HCT116 (cell line): ENCODE data around the gene GMDS. TPM values are rescaled to one million over a fixed set of nuclear protein-coding genes. Genes with fewer than 3 reads are reported as not detected.

ENCODE experiments used
- ATAC-seq: fragments of 200-7000 bp; cut with Tn5 transposase; 2 replicates; pipeline ENCODE4 v1.9.1; 2020; ENCODE audit warnings: mild to moderate bottlenecking, moderate library complexity
- BruUV-seq: library from RNA; stranded (reverse); fragments of 400-500 nt; replicated peaks from 2 replicates; lab custom pipeline; 2021; lab: Mats Ljungman, UMichigan
- CTCF ChIA-PET: fragments of 300-600 bp; sonication (Branson Sonifier 250); formaldehyde crosslinking; loops from one replicate; lab custom pipeline; 2021; ENCODE audit warnings: antibody characterized with exemption; lab: Charles Lee
- POLR2A ChIA-PET: fragments of 300-600, 350-600 bp; sonication (Branson Sonifier 250); formaldehyde crosslinking; loops from one replicate; lab custom pipeline; 2021; ENCODE audit warnings: antibody characterized with exemption; lab: Charles Lee
- RAD21 ChIA-PET, 2 experiments: fragments of 300-600 bp; sonication (Branson Sonifier 250); formaldehyde crosslinking; loops; one replicate each; lab custom pipeline; 2023; ENCODE audit warnings: low total read pairs in 2 of 2; ENCODE audit not compliant: uncharacterized antibody in 2 of 2, unreplicated experiment in 2 of 2, low non-redundant PET in 1 of 2; lab: Charles Lee
- DNase-seq: peaks from one replicate; pipeline ENCODE4 v3.0.0-alpha.2; 2010; ENCODE audit warnings: low read depth, low spot score
- H2AFZ ChIP-seq: fragments of 200-600 bp; shearing (Covaris generic), sonication (generic); 2 replicates; pipeline ENCODE4 v1.6.1; 2017; ENCODE audit warnings: low read depth, mixed run types, mixed read lengths, antibody characterized with exemption, low read length; ENCODE audit not compliant: poor library complexity, severe bottlenecking
- H3K27ac ChIP-seq: 2 replicates; pipeline ENCODE4 v1.5.1; 2012; ENCODE audit warnings: low read depth, low read length
- H3K27me3 ChIP-seq: fragments of 200-600 bp; sonication (generic); 2 replicates; pipeline ENCODE4 v1.6.1; 2016; ENCODE audit warnings: mixed run types, low read length, mixed read lengths; ENCODE audit not compliant: insufficient read depth
- H3K36me3 ChIP-seq, 2 experiments: fragments of 200-500 bp in 1 of 2; fragments of 200-600 bp in 1 of 2; sonication (Bioruptor generic) in 1 of 2; sonication (generic) in 1 of 2; 2 replicates each; pipeline versions ENCODE4 v1.5.1 to v1.6.1; 2014 to 2016; ENCODE audit warnings: low read length in 2 of 2, inconsistent platforms in 1 of 2, mixed read lengths in 1 of 2, mixed run types in 1 of 2; ENCODE audit not compliant: insufficient read depth in 2 of 2, control insufficient read depth in 1 of 2
- H3K4me1 ChIP-seq, 2 experiments: fragments of 200-600 bp in 1 of 2; sonication (generic) in 1 of 2; 2 replicates each; pipeline versions ENCODE4 v1.5.1 to v1.6.1; 2012 to 2017; ENCODE audit warnings: low read length in 2 of 2, inconsistent platforms in 1 of 2, mild to moderate bottlenecking in 1 of 2, mixed read lengths in 1 of 2, mixed run types in 1 of 2, moderate library complexity in 1 of 2; ENCODE audit not compliant: insufficient read depth in 2 of 2, control insufficient read depth in 1 of 2
- H3K4me2 ChIP-seq: fragments of 200-600 bp; sonication (generic); 2 replicates; pipeline ENCODE4 v1.6.1; 2017; ENCODE audit warnings: mixed run types, low read length, mixed read lengths
- H3K4me3 ChIP-seq, 2 experiments: fragments of 200-600 bp in 1 of 2; sonication (generic) in 1 of 2; replicated peaks in 1 of 2; 2 replicates each; pipeline ENCODE4 v1.5.1; 2011 to 2016; ENCODE audit warnings: low read length in 2 of 2, control low read depth in 1 of 2, low read depth in 1 of 2, mild to moderate bottlenecking in 1 of 2, mixed read lengths in 1 of 2, mixed run types in 1 of 2
- H3K79me2 ChIP-seq: fragments of 200-600 bp; sonication (generic); 2 replicates; pipeline ENCODE4 v1.6.1; 2017; ENCODE audit warnings: mild to moderate bottlenecking, mixed run types, low read length, moderate library complexity, mixed read lengths; ENCODE audit not compliant: insufficient read depth
- H3K9ac ChIP-seq: fragments of 200-600 bp; sonication (generic); 2 replicates; pipeline ENCODE4 v1.6.1; 2016; ENCODE audit warnings: low read length, mixed read lengths
- H3K9me2 ChIP-seq: fragments of 200-600 bp; sonication (generic), shearing (Covaris generic); 2 replicates; pipeline ENCODE4 v1.6.1; 2017; ENCODE audit warnings: mixed run types, mild to moderate bottlenecking, moderate library complexity; ENCODE audit not compliant: insufficient read depth
- H3K9me3 ChIP-seq, 2 experiments: fragments of 200-500 bp in 1 of 2; fragments of 200-600 bp in 1 of 2; sonication (Bioruptor generic) in 1 of 2; sonication (generic) in 1 of 2; 2 replicates each; pipeline ENCODE4 v1.6.1; 2014 to 2017; ENCODE audit warnings: low read length in 2 of 2, mixed read lengths in 2 of 2, inconsistent platforms in 1 of 2, low read depth in 1 of 2, mild to moderate bottlenecking in 1 of 2, mixed run types in 1 of 2, moderate library complexity in 1 of 2; ENCODE audit not compliant: control insufficient read depth in 1 of 2, insufficient read depth in 1 of 2
- H4K20me1 ChIP-seq: fragments of 200-600 bp; sonication (generic), shearing (Covaris generic); 2 replicates; pipeline ENCODE4 v1.6.1; 2017; ENCODE audit warnings: mixed run types, mild to moderate bottlenecking, moderate library complexity; ENCODE audit not compliant: insufficient read depth
- CBX3 ChIP-seq: IDR thresholded peaks from 2 replicates; pipeline ENCODE4 v1.6.1; 2012; ENCODE audit warnings: low read depth
- EZH2phosphoT487 ChIP-seq: fragments of 200-600 bp; IDR thresholded peaks from 2 replicates; pipeline ENCODE4 v1.6.1; 2018; ENCODE audit warnings: antibody characterized with exemption, borderline replicate concordance
- FOSL1 ChIP-seq: IDR thresholded peaks from 2 replicates; pipeline ENCODE4 v1.6.1; 2012; ENCODE audit warnings: low read depth
- JUND ChIP-seq: IDR thresholded peaks from 2 replicates; pipeline ENCODE4 v1.6.1; 2012
- POLR2A ChIP-seq: IDR thresholded peaks from 2 replicates; pipeline ENCODE4 v1.7.0; 2011; ENCODE audit warnings: borderline replicate concordance; ENCODE audit not compliant: insufficient read depth, insufficient read length; ENCODE audit errors: extremely low read depth
- POLR2AphosphoS5 ChIP-seq: IDR thresholded peaks from 2 replicates; pipeline ENCODE4 v1.6.1; 2011; ENCODE audit warnings: mild to moderate bottlenecking, low read depth, low read length, moderate library complexity
- RAD21 ChIP-seq: IDR thresholded peaks from 2 replicates; pipeline ENCODE4 v1.6.1; 2012; ENCODE audit warnings: low read depth, mild to moderate bottlenecking
- SIN3A ChIP-seq: IDR thresholded peaks from 2 replicates; pipeline ENCODE4 v1.6.1; 2012; ENCODE audit warnings: low read depth
- SP1 ChIP-seq: IDR thresholded peaks from 2 replicates; pipeline ENCODE4 v1.6.1; 2012; ENCODE audit warnings: low read depth
- YY1 ChIP-seq: IDR thresholded peaks from 2 replicates; pipeline ENCODE4 v1.6.1; 2011; ENCODE audit warnings: low read length, low read depth, moderate library complexity, mild to moderate bottlenecking; ENCODE audit not compliant: insufficient replicate concordance; ENCODE audit errors: extremely low read depth
- intact Hi-C: fragments of 100-400 bp; cut with micrococcal nuclease; formaldehyde crosslinking; loops from 2 replicates; pipeline ENCODE4 v1.10.0; 2022
- total RNA-seq: library from RNA; stranded (reverse); gene quantifications from one replicate; pipeline ENCODE4 v1.2.1, GENCODE V29; 2021; ENCODE audit not compliant: unreplicated experiment
- TF ChIP-seq, protein P1 (sequence below): IDR thresholded peaks from 2 replicates; pipeline ENCODE4 v1.6.1; 2012; ENCODE audit warnings: low read depth

The GMDS gene
- total RNA-seq, 1 experiment from 2014 or later, result 34.4 TPM

DNA sequence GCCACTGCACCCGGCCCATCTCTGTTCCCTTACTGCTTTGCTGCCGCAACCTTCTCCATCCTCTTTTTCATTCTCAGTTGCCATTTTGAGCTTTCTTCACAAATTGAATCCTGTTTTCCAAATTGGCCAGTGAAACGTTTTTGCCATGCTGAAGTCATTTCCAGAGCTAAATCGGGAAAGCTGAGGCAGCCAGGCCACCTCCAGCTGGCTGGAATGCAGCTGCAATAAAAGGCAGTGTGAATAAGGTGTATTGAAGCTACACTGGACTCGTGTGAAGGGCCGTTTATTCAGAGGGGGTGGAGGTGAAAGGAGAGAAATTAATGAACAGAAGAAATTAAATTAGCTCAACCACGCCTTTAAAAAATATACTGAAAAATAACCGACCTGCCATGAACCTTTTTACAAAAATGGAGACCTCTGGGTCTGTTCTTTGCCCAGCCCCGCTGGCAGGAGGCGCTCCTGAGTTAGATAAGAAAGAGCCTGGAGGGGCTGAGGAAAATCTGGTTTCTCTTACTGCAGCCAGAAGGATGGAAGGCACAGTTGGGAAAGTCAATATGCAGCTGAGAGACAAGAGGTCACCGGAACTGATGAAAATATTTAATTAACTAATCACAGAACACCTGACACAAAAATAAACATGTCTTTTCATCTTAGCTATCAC, 351.8 kb downstream of the GMDS start:
- intact Hi-C loops, result no loop called here
- Histone ChIP-seq H3K4me2 (no peak overlapping the region), H3K4me3 (no peak overlapping the region), H3K9ac (no peak overlapping the region), H3K27ac (no peak overlapping the region), H4K20me1 (no peaks in the 10 kb centered on the region), H3K9me3 (no peaks in the 10 kb centered on the region), H3K79me2 (no peaks in the 10 kb centered on the region), H3K36me3 (no peaks in the 10 kb centered on the region), H2AFZ (no peak overlapping the region), H3K9me2 (no peaks in the 10 kb centered on the region), H3K4me1 (no peaks in the 10 kb centered on the region), H3K27me3 (no peaks in the 10 kb centered on the region)
- TF ChIP-seq RAD21, result peak; percentile 15
- TF ChIP-seq FOSL1, result no peak
- DNase-seq, result no peak
- BruUV-seq, result no TSS peak
- CTCF ChIA-PET, result no interaction called here
- RAD21 ChIA-PET, result no interaction called here
- POLR2A ChIA-PET, result no interaction called here
- no peak for ATAC-seq

DNA sequence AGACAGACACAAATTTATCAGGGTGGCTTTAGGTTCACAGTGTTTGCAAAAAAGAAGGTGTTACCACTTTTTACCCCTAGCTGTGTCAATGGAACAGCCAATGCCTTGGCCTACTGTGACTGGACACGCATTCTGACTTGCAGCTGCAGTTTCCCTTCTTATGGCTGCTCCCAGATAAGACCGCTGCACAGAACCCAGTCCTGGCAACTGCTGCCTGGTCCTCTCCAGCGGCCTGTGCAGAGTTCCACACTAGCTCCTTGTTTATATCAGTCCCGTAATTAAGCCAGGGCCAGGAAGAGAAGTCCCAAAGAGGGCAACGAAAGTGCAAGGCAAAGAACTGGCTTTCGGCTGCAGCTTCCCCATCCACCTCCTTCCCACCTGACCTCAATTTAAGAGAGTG, 352.7 kb downstream of the GMDS start:
- ATAC-seq, result no peak
- intact Hi-C loops, result no loop called here
- no peak overlapping the region for H3K27ac ChIP-seq

More for the DNA sequence above, 352.7 kb downstream of the GMDS start:
- H3K9me3 ChIP-seq, result no peaks in the 10 kb centered on the region
- no peak overlapping the region for H3K9ac ChIP-seq
- H3K4me1 ChIP-seq, result no peaks in the 10 kb centered on the region
- H2AFZ ChIP-seq, result no peak overlapping the region
- no peaks in the 10 kb centered on the region for H3K36me3 ChIP-seq
- H3K27me3 ChIP-seq, result no peaks in the 10 kb centered on the region
- no peaks in the 10 kb centered on the region for H4K20me1 ChIP-seq
- no peak overlapping the region for H3K4me2 ChIP-seq
- ChIA-PET POLR2A (no interaction called here), RAD21 (no interaction called here), CTCF (no interaction called here)
- no peaks in the 10 kb centered on the region for H3K9me2 ChIP-seq
- BruUV-seq, result no TSS peak
- no peak overlapping the region for H3K4me3 ChIP-seq
- DNase-seq, result no peak
- TF ChIP-seq POLR2AphosphoS5, result no peak
- TF ChIP-seq JUND, result no peak
- TF ChIP-seq SP1, result no peak
- TF ChIP-seq SIN3A, result no peak
- TF ChIP-seq, protein P1, sequence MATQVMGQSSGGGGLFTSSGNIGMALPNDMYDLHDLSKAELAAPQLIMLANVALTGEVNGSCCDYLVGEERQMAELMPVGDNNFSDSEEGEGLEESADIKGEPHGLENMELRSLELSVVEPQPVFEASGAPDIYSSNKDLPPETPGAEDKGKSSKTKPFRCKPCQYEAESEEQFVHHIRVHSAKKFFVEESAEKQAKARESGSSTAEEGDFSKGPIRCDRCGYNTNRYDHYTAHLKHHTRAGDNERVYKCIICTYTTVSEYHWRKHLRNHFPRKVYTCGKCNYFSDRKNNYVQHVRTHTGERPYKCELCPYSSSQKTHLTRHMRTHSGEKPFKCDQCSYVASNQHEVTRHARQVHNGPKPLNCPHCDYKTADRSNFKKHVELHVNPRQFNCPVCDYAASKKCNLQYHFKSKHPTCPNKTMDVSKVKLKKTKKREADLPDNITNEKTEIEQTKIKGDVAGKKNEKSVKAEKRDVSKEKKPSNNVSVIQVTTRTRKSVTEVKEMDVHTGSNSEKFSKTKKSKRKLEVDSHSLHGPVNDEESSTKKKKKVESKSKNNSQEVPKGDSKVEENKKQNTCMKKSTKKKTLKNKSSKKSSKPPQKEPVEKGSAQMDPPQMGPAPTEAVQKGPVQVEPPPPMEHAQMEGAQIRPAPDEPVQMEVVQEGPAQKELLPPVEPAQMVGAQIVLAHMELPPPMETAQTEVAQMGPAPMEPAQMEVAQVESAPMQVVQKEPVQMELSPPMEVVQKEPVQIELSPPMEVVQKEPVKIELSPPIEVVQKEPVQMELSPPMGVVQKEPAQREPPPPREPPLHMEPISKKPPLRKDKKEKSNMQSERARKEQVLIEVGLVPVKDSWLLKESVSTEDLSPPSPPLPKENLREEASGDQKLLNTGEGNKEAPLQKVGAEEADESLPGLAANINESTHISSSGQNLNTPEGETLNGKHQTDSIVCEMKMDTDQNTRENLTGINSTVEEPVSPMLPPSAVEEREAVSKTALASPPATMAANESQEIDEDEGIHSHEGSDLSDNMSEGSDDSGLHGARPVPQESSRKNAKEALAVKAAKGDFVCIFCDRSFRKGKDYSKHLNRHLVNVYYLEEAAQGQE, result no peak
- TF ChIP-seq YY1, result no peak
- TF ChIP-seq CBX3, result no peak
- TF ChIP-seq RAD21, result no peak
- TF ChIP-seq EZH2phosphoT487, result no peak
- no peak for TF ChIP-seq POLR2A
- TF ChIP-seq FOSL1, result no peak
- no peaks in the 10 kb centered on the region for H3K79me2 ChIP-seq
